Renal cortex interstitium (tissue), 11 donors: ENCODE measurements around the gene NDE1. TPM values are rescaled to one million over a fixed set of nuclear protein-coding genes. Genes with fewer than 3 reads are reported as not detected.
"Not testable (repeated sequence)": the region's sequence is repeated elsewhere in the genome, so short reads cannot be mapped to it uniquely, and the experiment has no call there.

Experiments used
- DNase-seq, 11 donors: peaks; one replicate each; pipeline ENCODE4 v3.0.0-alpha.2; 2013; ENCODE audit warnings: low read depth in 9 of 11, low spot score in 4 of 11; ENCODE audit errors: extremely low read depth in 1 of 11
- polyA plus RNA-seq, 3 donors: library from polyadenylated mRNA; unstranded; fragments of 120-200 nt; gene quantifications; one replicate each; pipeline ENCODE4 v1.2.1, GENCODE V29; 2013; ENCODE audit not compliant: insufficient read length in 3 of 3

Gene NDE1
- polyA plus RNA-seq, 3 donors, result 38.1 to 49.8 (median 43.1) TPM

DNA sequence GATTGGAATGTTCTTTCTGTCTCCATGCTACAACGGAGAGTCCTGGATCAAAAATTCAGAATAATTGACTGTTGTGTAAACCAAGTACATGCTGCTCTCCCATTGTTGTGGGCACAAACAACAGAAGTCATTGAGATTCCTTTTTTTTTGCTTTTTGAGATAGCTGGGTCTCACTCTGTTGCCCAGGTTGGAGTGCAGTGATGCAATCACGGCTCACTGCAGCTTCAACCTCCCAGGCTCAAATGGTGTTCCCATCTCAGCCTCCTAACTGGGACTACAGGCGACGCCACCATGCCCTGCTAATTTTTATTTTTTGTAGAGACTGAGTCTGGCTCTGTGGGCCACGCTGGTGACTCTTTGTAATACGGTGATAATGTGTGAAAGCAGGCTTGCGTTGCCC, 24.5 kb downstream of the NDE1 start:
- no peak for DNase-seq

DNA sequence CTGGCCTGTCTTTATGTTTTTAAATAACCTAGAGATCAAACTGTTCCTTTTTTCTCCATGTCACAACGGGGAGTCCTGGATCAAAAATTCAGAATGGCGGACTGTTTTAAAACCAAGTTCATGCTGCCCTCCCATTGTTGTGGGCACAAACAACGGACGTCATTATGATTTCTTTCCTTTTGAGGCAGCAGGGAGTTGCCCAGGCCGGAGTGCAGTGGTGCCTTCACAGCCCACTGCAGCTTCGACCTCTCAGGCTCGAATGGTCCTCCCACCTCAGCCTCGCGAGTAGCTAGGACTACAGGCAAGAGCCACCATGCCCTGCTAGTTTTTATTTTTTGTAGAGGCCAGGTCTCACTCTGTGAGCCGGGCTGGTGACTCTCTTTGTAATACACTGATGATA, 26.5 kb downstream of the NDE1 start:
- peak in 1 of 11 donors; percentile 11 for DNase-seq

- DNase-seq, result no peak
Observed at GRCh38 chr16:15677447-15677846, 27.4 kb downstream of the NDE1 start.

DNA sequence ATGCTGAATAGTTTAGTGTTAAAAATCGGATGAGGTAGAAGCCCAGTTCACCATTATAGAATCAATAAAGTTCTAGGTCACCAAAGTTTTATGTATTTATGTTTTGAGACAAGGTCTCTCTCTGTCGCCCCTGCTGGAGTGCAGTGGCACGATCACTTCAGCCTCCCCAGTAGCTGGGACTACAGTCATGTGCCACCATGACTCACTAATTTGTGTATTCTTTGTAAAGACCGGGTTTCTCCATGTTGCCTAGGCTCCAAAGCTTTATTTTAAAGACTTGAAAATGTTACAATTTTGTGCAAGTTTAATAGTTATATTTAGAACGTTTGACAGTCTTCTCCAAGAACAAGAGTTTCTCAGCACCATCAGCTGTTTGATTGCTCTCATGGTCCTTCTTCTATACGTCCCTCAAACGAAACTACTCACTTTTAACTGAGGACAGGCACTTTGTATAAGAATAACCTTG, 32.1 kb downstream of the NDE1 start:
- DNase-seq, result no peak

- no peak for DNase-seq
Observed at GRCh38 chr16:15686287-15686686, 36.2 kb downstream of the NDE1 start.

GRCh38 chr16:15689290-15689689, 39.2 kb downstream of the NDE1 start:
- no peak for DNase-seq

DNA sequence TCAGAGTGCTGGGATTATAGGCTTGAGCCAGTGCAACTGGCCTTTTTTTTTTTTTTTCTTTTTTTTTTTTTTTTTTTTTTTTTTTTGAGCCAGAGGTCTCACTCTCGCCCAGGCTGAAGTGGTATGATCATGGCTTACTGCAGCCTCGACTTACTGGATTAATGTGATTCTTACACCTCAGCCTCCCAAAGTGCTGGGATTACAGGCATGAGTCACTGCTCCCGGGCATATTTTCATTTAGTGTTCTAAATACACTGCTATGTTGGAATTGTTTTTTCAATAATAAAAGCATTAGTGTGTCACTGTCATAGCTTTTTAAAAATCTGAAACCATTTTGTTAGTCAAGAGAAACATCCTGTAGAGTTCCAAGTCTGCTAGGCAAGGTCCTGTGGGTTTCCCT, 40.3 kb downstream of the NDE1 start:
- DNase-seq, result no peak

DNA sequence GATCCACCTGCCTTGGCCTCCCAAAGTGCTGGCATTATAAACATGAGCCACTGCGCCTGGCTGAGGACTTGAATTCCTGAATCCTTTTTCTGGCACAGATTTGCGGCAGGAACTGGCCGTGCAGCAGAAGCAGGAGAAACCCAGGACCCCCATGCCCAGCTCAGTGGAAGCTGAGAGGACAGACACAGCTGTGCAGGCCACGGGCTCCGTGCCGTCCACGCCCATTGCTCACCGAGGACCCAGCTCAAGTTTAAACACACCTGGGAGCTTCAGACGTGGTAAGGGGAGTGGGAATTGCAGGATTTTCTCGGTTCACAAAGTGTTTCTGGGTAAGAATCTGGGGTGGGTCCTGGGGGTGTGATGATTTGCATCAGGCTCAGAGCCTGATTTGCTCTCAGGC, 41.0 kb downstream of the NDE1 start:
- no peak for DNase-seq

GRCh38 chr16:15692508-15692907, 42.5 kb downstream of the NDE1 start:
- not testable (repeated sequence) for DNase-seq

DNA sequence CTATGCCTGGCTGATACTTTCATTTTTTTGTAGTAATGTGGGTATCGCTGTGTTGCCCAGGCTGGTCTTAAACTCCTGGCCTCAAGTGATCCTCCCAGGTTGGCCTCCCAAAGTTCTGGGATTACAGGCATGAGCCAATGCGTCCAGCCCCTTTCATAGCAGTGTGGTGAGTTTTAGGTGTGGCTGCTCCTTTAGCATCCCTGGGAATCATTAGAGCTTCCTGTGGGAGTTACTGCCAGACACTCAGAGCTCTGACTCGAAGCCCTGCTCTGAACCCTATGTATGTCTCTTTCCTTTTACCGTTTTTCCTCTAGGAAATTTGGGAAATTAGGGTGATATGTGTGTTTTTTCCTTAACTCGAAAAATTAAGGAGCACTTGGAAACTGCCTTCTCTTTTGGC, 44.5 kb downstream of the NDE1 start:
- DNase-seq, result no peak

DNA sequence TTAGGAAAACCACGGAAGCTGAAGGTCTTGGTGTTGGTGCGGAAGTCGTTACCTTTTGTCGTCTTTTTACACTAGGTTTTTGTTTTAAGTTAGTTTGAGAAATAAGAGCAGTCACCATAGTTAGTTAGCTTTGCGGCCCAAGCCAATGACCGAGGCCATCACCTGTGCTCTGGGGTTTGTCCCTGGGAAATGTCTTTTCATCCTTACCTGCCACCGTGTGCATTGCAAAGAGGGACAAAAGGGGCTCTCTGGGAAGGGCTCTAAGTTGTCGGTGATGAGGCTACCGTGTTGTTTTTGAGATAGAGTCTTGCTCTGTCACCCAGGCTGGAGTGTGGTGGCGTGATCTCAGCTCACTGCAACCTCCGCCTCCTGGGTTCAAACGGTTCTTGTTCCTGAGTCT, 49.8 kb downstream of the NDE1 start:
- no peak for DNase-seq

DNA sequence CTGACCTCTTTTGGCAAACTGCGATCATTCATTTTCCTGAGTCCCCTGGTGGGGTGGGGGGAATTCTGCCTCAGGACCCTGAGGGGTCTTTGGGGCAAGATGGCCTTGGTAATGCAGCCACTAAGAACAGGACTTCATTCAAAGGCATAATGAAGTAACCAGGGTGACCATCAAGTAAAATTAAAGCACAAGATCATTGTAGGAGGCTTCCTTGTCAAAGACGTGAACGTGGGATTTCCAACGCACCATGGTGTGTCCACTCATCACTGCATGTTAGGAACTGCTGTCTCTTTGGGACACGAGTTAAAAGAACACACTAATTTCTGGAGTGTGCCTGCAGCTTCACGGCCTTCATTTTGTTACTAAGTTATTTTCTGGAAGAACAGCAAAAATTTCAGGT, 51.3 kb downstream of the NDE1 start:
- DNase-seq, result no peak

DNA sequence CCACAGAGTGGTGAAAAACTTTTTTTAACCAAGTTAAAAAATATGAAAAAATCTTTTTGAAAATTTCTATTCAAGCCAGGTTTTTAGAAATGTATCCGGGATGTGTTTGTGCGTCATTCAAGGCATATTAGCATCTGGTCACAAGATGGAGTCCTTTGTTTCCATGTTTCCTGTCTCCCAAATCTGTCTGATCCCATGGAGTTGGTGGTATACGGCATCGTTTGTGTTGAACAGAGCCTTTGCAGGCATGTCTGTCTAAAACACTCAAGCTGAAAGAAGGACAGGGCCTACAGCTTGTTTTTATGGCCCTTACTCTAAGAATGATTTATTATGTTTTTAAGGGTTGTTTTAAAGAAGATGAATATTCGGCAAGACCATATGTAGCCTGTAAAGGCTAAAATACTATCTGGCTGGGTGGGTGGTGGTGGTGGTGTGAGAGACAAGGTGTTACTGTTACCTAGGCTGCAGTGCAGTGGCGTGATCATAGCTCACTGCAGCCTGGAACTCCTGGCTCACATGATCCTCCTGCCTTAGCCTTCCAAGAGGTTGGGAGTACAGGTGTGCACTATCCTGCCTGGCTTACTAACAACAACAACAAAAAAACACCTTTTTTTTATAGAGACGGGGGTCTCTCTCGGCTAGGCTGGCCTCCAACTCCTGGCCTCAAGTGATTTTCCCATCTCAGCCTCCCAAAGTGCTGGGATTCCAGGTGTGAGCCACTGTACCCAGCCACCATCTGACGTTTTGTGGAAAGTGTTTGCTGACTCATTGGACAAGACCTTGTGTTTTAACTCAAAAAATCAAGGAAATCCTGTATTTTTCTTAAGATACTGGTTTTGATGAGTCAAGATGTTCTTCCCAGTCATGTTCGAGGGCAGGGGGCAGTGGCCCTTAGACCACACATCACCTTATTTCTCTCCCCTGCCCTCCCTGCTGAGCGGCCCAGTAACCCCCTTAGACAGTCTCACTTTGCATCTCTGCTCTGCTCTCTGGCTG, 52.2 kb downstream of the NDE1 start:
- DNase-seq, result no peak

DNA sequence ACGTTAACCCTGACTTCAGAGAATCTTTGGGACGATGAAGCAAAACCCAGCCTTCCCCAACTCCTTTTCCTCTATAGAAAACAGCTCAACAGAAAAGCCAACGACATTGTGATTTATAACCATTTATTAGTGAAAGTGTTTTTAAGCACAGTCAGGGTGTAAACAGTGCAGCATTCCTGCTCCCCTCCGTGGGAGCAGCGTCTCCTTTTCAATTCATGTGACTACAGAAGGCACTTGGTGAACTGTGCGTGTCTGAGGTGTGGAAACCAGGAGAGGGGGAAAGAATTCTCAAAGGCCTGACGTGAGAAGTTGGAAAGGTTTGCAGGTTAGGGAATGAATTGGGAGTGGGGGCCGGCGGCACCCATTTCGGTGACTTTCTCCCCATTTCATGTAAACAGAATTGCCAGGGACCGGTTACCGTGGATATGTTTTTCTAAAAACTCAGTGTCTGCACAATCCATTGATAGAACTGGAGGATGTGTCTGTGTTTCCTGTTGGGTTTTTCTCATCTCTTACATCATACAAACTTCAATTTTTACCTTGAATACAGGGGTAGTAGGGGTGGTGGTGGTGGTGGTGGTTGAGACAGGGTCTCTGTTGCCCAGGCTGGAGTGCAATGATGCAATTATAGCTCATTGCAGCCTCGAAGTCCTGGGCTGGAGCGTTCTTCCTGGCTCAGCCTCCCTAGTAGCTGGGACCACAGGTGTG, 53.1 kb downstream of the NDE1 start:
- DNase-seq, result no peak

DNA sequence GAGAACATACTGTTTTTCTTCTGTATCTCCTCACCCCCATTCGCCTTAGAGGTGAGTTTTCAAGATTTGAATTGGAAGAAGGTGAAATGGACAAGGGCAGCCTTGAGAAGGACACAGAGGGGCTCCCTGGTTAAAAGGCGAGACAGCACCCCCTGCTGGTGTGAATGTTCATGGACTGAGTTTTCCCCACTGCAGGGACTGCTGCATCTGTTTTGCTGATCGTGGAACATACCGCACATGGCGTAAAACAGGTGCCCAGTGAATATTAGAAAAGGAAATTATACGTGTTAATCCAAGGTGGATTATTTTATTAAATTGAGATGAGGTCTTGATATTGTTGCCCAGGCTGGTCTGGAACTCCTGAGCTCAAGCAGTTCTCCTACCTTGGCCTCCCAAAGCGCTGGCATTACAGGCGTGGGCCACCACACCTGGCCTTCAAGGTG, 54.5 kb downstream of the NDE1 start:
- peak; percentile 36 to 59 (median 51) for DNase-seq

DNA sequence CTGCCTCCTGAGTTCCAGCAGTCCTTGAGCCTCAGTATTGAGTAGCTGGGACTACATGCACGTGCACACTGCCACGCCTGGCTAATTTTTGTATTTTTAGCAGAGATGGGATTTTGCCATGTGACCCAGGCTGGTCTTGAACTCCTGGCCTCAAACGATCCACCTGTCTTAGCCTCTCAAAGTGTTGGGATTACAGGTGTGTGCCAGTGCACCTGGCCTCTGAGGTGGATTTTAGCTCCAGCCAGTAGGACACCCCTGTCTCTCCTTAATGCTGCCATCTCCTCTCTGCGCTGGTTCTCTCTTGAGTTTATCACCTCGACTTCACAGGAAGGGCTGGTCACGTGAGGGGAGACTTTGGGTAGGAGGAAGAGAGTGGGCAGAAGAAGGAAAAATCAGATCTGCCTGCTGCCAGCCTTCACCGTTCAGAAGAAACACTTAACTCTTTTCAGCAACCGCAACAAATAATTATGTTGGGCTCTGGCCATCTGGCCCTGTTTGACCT, 55.1 kb downstream of the NDE1 start:
- DNase-seq, result no peak

- DNase-seq, result no peak
Observed at GRCh38 chr16:15707332-15707731, 57.3 kb downstream of the NDE1 start.

GRCh38 chr16:15708096-15708495, 58.1 kb downstream of the NDE1 start:
- DNase-seq, result no peak

DNA sequence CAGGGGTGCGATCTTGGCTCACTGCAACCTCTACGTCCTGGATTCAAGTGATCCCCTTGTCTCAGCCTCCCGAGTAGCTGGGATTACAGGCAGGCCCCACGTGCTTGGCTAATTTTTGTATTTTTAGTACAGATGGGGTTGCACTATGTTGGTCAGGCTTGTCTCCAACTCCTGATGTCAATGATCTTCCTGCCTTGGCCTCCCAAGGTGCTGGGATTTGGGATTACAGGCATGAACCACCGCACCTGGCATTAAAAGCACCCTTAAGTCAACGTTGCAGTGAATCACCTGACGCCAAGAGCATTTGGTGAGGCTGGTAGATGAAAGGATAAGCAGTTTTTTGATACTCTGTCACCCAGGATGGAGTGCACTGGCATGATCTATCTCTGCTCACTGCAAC, 59.0 kb downstream of the NDE1 start:
- no peak for DNase-seq
